DND-41 (cell line): ENCODE results near the gene SLC6A19.

Source experiments
- CTCF ChIP-seq: IDR thresholded peaks from 2 replicates; pipeline ENCODE4 v1.5.1; 2012; ENCODE audit warnings: borderline replicate concordance, low read length, moderate library complexity, mild to moderate bottlenecking; ENCODE audit not compliant: poor library complexity, severe bottlenecking; ENCODE audit errors: extremely low read depth
- EZH2 ChIP-seq: IDR thresholded peaks from 3 replicates; pipeline ENCODE4 v1.6.1; 2012; ENCODE audit warnings: borderline replicate concordance, low read depth, mild to moderate bottlenecking, moderate library complexity, low read length, inconsistent platforms; ENCODE audit not compliant: severe bottlenecking

GRCh38 chr5:1186351-1187233 is 14.8 kb upstream of the SLC6A19 start:
- TF ChIP-seq CTCF (no peak), EZH2 (no peak)
